GM12872 (cell line): ENCODE data around the gene KCNK2.

Experiments used
- TF ChIP-seq, protein P1 (sequence below): IDR thresholded peaks from 3 replicates; pipeline ENCODE4 v1.5.1; 2011; ENCODE audit warnings: low read depth, mild to moderate bottlenecking, low read length, moderate library complexity; ENCODE audit not compliant: insufficient read depth

KCNK2 gene

GRCh38 chr1:215156232-215156631 lies 73.7 kb downstream of the KCNK2 start:
- TF ChIP-seq, protein P1, sequence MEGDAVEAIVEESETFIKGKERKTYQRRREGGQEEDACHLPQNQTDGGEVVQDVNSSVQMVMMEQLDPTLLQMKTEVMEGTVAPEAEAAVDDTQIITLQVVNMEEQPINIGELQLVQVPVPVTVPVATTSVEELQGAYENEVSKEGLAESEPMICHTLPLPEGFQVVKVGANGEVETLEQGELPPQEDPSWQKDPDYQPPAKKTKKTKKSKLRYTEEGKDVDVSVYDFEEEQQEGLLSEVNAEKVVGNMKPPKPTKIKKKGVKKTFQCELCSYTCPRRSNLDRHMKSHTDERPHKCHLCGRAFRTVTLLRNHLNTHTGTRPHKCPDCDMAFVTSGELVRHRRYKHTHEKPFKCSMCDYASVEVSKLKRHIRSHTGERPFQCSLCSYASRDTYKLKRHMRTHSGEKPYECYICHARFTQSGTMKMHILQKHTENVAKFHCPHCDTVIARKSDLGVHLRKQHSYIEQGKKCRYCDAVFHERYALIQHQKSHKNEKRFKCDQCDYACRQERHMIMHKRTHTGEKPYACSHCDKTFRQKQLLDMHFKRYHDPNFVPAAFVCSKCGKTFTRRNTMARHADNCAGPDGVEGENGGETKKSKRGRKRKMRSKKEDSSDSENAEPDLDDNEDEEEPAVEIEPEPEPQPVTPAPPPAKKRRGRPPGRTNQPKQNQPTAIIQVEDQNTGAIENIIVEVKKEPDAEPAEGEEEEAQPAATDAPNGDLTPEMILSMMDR, result no peak

- TF ChIP-seq, protein P1, result no peak
Measured at GRCh38 chr1:215160351-215160750, 77.8 kb downstream of the KCNK2 start.

- TF ChIP-seq, protein P1, result no peak
Measured at GRCh38 chr1:215166886-215167285, 84.3 kb downstream of the KCNK2 start.

GRCh38 chr1:215181518-215181917 lies 99.0 kb downstream of the KCNK2 start:
- TF ChIP-seq, protein P1, result no peak

GRCh38 chr1:215185067-215185620 lies 102.6 kb downstream of the KCNK2 start:
- TF ChIP-seq, protein P1, result no peak

- TF ChIP-seq, protein P1, result no peak
Measured at GRCh38 chr1:215188302-215188950, 105.9 kb downstream of the KCNK2 start.

DNA sequence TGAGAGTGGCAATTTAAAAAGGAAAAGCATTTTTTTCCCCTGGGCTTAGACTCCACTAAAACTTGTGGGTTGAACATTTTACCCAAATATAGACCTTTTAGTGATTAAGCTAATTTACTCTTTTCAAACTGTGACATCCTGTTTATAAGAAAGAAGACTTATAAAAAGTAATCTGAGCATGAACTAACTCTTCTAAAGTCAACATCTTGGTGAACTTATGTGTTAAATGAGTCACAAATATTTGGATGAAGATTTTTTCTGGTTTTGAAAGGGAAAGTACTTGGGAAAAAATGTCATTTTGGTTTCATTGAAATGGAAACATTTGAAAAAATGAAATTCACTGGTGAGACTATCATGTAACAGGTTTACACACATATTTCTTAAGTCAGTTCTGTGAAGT lies 109.8 kb downstream of the KCNK2 start:
- TF ChIP-seq, protein P1, result no peak
